Measurements from ENCODE around the gene PTOV1. TPM values are rescaled to one million over a fixed set of nuclear protein-coding genes. Genes with fewer than 3 reads are reported as not detected.

PTOV1 gene
- total and polyA plus RNA-seq, 2 of the 13 experiments (the other 11 are each of a cell fraction or from before 2014, with no cell fraction given) = 63.5 to 68.5 TPM

- DNase-seq (ENCODE audit: low spot score) (no peak), ATAC-seq (no peak), FAIRE-seq (no peak)
- POLR2A ChIA-PET = no interaction called here
- CTCF ChIA-PET (ENCODE audit: low intra/inter-chr PET ratio, low total read pairs) = no interaction called here
- Histone ChIP-seq H3K36me3 (replicated peaks in 1 of 2; ENCODE audit: control insufficient read depth in 1 of 2, insufficient read depth in 2 of 2, low read length in 2 of 2) (peaks cover 23 to 62% of the 10 kb centered on the region in 2 experiments), H3K79me2 (ENCODE audit: insufficient read depth, low read length) (peaks cover 13% of the 10 kb centered on the region), H4K20me1 (ENCODE audit: insufficient read depth, low read length) (peaks cover 5% of the 10 kb centered on the region), H2AFZ (ENCODE audit: low read length) (no peak overlapping the region), H3K4me1 (ENCODE audit: insufficient read depth, low read length) (peaks cover 21% of the 10 kb centered on the region), H3K9ac (ENCODE audit: insufficient read depth, low read depth, low read length) (no peak overlapping the region), H3K4me2 (ENCODE audit: low read depth, low read length) (no peak overlapping the region), H3K4me3 (replicated peaks in 1 of 3; ENCODE audit: insufficient read depth in 1 of 3, low read depth in 2 of 3, low read length in 3 of 3) (no peak overlapping the region), H3K9me3 (ENCODE audit: low read length) (no peaks in the 10 kb centered on the region), H3K27ac (ENCODE audit: extremely low read length, insufficient read depth, low read length) (no peak overlapping the region), H3K27me3 (ENCODE audit: control insufficient read depth in 1 of 2, insufficient read depth in 2 of 2, low read length in 2 of 2) (no peaks in the 10 kb centered on the region; a peak in 1 of 5 replicates)
- 100% methylated on average over 5 of the region's 14 CpGs for WGBS (ENCODE audit: low lambda C conversion rate)
- in situ Hi-C loops (cut with HindIII; ENCODE audit: extremely low pct_ligation_motif_present, low pct_unique_long_range_greater_than_20kb) (no loop called here), intact Hi-C loops (cut with micrococcal nuclease; ENCODE audit: unreplicated experiment) (no loop called here)
- no TSS peak for BruUV-seq (replicated peaks)
- TF ChIP-seq, protein P1, sequence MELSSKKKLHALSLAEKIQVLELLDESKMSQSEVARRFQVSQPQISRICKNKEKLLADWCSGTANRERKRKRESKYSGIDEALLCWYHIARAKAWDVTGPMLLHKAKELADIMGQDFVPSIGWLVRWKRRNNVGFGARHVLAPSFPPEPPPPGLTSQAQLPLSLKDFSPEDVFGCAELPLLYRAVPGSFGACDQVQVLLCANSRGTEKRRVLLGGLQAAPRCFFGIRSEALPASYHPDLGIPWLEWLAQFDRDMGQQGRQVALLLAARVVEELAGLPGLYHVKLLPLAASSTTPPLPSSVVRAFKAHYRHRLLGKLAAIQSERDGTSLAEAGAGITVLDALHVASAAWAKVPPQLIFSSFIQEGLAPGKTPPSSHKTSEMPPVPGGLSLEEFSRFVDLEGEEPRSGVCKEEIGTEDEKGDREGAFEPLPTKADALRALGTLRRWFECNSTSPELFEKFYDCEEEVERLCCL (CRISPR knock-in tag; IDR thresholded peaks at IDR 0.05; ENCODE audit: borderline replicate concordance) = no peak
- no peak for TF ChIP-seq PCBP2 (optimal IDR thresholded peaks at IDR 0.05; ENCODE audit: low read depth, low read length, poor library complexity, severe bottlenecking)
- TF ChIP-seq NR2F1 (CRISPR knock-in tag; IDR thresholded peaks at IDR 0.05) = no peak
- TF ChIP-seq AGO2 (optimal IDR thresholded peaks at IDR 0.05; ENCODE audit: low read depth, low read length) = peak; percentile 17
- TF ChIP-seq ZNF407 (CRISPR knock-in tag; IDR thresholded peaks at IDR 0.05; ENCODE audit: not compliant biosample characterization) = no peak
- no peak for TF ChIP-seq ZNF549 (CRISPR knock-in tag; IDR thresholded peaks at IDR 0.05)
These were observed 31.7 kb downstream of the PTOV1 start for GRCh38 chr19:49882643-49883042.

Measured in HepG2 (cell line).